ENCODE data around the gene CAPZA2.
"Not testable (repeated sequence)": the region's sequence is repeated elsewhere in the genome, so short reads cannot be mapped to it uniquely, and the experiment has no call there.

Gene CAPZA2

GRCh38 chr7:116920359-116920758 lies 58.0 kb downstream of the CAPZA2 start:
- no peak for DNase-seq (ENCODE audit: low read depth in 3 of 3)

- no peak for DNase-seq (ENCODE audit: low read depth in 3 of 3)
Measured at GRCh38 chr7:116922545-116922944, 60.2 kb downstream of the CAPZA2 start.

- no peak for DNase-seq (ENCODE audit: low read depth in 3 of 3)
Measured at GRCh38 chr7:116924741-116925140, 62.4 kb downstream of the CAPZA2 start.

- no peak for DNase-seq (ENCODE audit: low read depth in 3 of 3)
Measured at GRCh38 chr7:116929021-116929420, 66.6 kb downstream of the CAPZA2 start.

- peak; percentile 54 to 71 (median 61) for DNase-seq (ENCODE audit: low read depth in 3 of 3)
Measured at GRCh38 chr7:116929914-116930913, 67.8 kb downstream of the CAPZA2 start.

- DNase-seq (ENCODE audit: low read depth in 3 of 3): no peak
Measured at GRCh38 chr7:116932566-116932965, 70.2 kb downstream of the CAPZA2 start.

- no peak for DNase-seq (ENCODE audit: low read depth in 3 of 3)
Measured at GRCh38 chr7:116933465-116933864, 71.1 kb downstream of the CAPZA2 start.

GRCh38 chr7:116934580-116934979 lies 72.2 kb downstream of the CAPZA2 start:
- DNase-seq (ENCODE audit: low read depth in 3 of 3): no peak

GRCh38 chr7:116936844-116937243 lies 74.5 kb downstream of the CAPZA2 start:
- not testable (repeated sequence) for DNase-seq (ENCODE audit: low read depth in 3 of 3)

GRCh38 chr7:116938678-116939077 lies 76.3 kb downstream of the CAPZA2 start:
- no peak for DNase-seq (ENCODE audit: low read depth in 3 of 3)

GRCh38 chr7:116940689-116941370 lies 78.4 kb downstream of the CAPZA2 start:
- no peak for DNase-seq (ENCODE audit: low read depth in 3 of 3)

- no peak for DNase-seq (ENCODE audit: low read depth in 3 of 3)
Measured at GRCh38 chr7:116942504-116942903, 80.1 kb downstream of the CAPZA2 start.

- no peak for DNase-seq (ENCODE audit: low read depth in 3 of 3)
Measured at GRCh38 chr7:116948934-116949333, 86.5 kb downstream of the CAPZA2 start.

- DNase-seq (ENCODE audit: low read depth in 3 of 3): no peak
Measured at GRCh38 chr7:116949941-116950801, 87.8 kb downstream of the CAPZA2 start.

- DNase-seq (ENCODE audit: low read depth in 3 of 3): no peak
Measured at GRCh38 chr7:116950889-116951351, 88.5 kb downstream of the CAPZA2 start.

- DNase-seq (ENCODE audit: low read depth in 3 of 3): no peak
Measured at GRCh38 chr7:116951366-116952292, 89.2 kb downstream of the CAPZA2 start.

GRCh38 chr7:116952635-116953371 lies 90.4 kb downstream of the CAPZA2 start:
- DNase-seq (ENCODE audit: low read depth in 3 of 3): no peak

- peak; percentile 36 to 60 (median 55) for DNase-seq (ENCODE audit: low read depth in 3 of 3)
Measured at GRCh38 chr7:116953372-116953905, 91.1 kb downstream of the CAPZA2 start, which contains the start of gene ST7. ST7 (plus strand) TSS chr7:116953501; CDS start chr7:116953541, 40 bp downstream.

Data from stimulated activated CD4-positive, alpha-beta T cell treated with anti-CD3 and anti-CD28 coated beads, TNF-alpha, amount 100 ng/mL, for 24 hours (primary cell).